Large intestine (tissue), 1 donor: Measurements from ENCODE around the gene FAM171A2. TPM values are rescaled to one million over a fixed set of nuclear protein-coding genes. Genes with fewer than 3 reads are reported as not detected.

ENCODE experiments used
- polyA plus RNA-seq: library from polyadenylated mRNA; unstranded; fragments of 120-200 nt; gene quantifications from one replicate; pipeline ENCODE4 v1.2.1, GENCODE V29; 2013

Gene FAM171A2
- polyA plus RNA-seq, 1 donor = 6.5 TPM

Other genes starting within 250 kb of the FAM171A2 start
- 35.9 TPM for gene HDAC5, start 240.2 kb downstream of the FAM171A2 start, polyA plus RNA-seq
- 3.1 TPM for gene HROB, start 221.9 kb downstream of the FAM171A2 start, polyA plus RNA-seq
- gene ASB16, start 193.1 kb downstream of the FAM171A2 start, polyA plus RNA-seq = 2.5 TPM
- gene TMUB2, start 176.9 kb downstream of the FAM171A2 start, polyA plus RNA-seq = 41.5 TPM
- 47.8 TPM for gene ATXN7L3, start 164.0 kb downstream of the FAM171A2 start, polyA plus RNA-seq
- 67.4 TPM for gene UBTF, start 144.2 kb downstream of the FAM171A2 start, polyA plus RNA-seq
- 8.7 TPM for gene SLC4A1, start 95.7 kb downstream of the FAM171A2 start, polyA plus RNA-seq
- gene RUNDC3A, start 55.3 kb downstream of the FAM171A2 start, polyA plus RNA-seq = 17.2 TPM
- gene SLC25A39, start 39.0 kb downstream of the FAM171A2 start, polyA plus RNA-seq = 111 TPM
- gene GRN, start 18.6 kb downstream of the FAM171A2 start, polyA plus RNA-seq = 469 TPM
- gene ITGA2B, start 25.8 kb upstream of the FAM171A2 start, polyA plus RNA-seq = 1.1 TPM
- gene GPATCH8, start 139.6 kb upstream of the FAM171A2 start, polyA plus RNA-seq = 35.9 TPM
- gene FZD2, start 193.6 kb upstream of the FAM171A2 start, polyA plus RNA-seq = 4.4 TPM